OCI-LY1 (cell line): ENCODE measurements around the gene OR11G2.
"Not testable (repeated sequence)": the region's sequence is repeated elsewhere in the genome, so short reads cannot be mapped to it uniquely, and the experiment has no call there.

ENCODE experiments used
- H2AFZ ChIP-seq: fragments of 200-600 bp; sonication (generic), shearing (Covaris generic); 2 replicates; pipeline ENCODE4 v1.6.0; 2014; ENCODE audit warnings: antibody characterized with exemption, mild to moderate bottlenecking, low read length
- H3F3A ChIP-seq: fragments of 200-600 bp; sonication (generic), shearing (Covaris generic); 2 replicates; pipeline ENCODE4 v1.6.0; 2014; ENCODE audit warnings: mild to moderate bottlenecking, antibody characterized with exemption, low read length, moderate library complexity; ENCODE audit not compliant: insufficient read depth
- H3K27ac ChIP-seq: fragments of 200-600 bp; sonication (generic); 2 replicates; pipeline ENCODE4 v1.5.1; 2014; ENCODE audit warnings: low read length, mixed run types, mild to moderate bottlenecking, low read depth; ENCODE audit not compliant: poor library complexity, severe bottlenecking
- H3K27me3 ChIP-seq: fragments of 200-600 bp; sonication (generic); 2 replicates; pipeline ENCODE4 v1.6.0; 2014; ENCODE audit warnings: antibody characterized with exemption, mild to moderate bottlenecking, low read length, moderate library complexity; ENCODE audit not compliant: insufficient read depth
- H3K36me3 ChIP-seq: fragments of 200-600 bp; sonication (generic); 2 replicates; pipeline ENCODE4 v1.6.1; 2014; ENCODE audit warnings: mild to moderate bottlenecking, antibody characterized with exemption, low read length, moderate library complexity, mixed read lengths; ENCODE audit not compliant: insufficient read depth
- H3K4me1 ChIP-seq: fragments of 200-600 bp; sonication (generic); 2 replicates; pipeline ENCODE4 v1.5.1; 2014; ENCODE audit warnings: mild to moderate bottlenecking, low read length, moderate library complexity; ENCODE audit not compliant: insufficient read depth, severe bottlenecking
- H3K4me2 ChIP-seq: fragments of 200-600 bp; sonication (generic), shearing (Covaris generic); 2 replicates; pipeline ENCODE4 v1.6.1; 2014; ENCODE audit warnings: low read length
- H3K4me3 ChIP-seq: fragments of 200-600 bp; sonication (generic); 2 replicates; pipeline ENCODE4 v1.5.1; 2014; ENCODE audit warnings: low read length, low read depth, mild to moderate bottlenecking, mixed read lengths; ENCODE audit not compliant: poor library complexity, severe bottlenecking
- H3K79me2 ChIP-seq: fragments of 200-600 bp; shearing (Covaris generic); 2 replicates; pipeline ENCODE4 v1.6.1; 2016; ENCODE audit warnings: mixed run types, low read length, mixed read lengths; ENCODE audit not compliant: insufficient read depth
- H3K9ac ChIP-seq: fragments of 200-600 bp; sonication (generic), shearing (Covaris generic); 2 replicates; pipeline ENCODE4 v1.6.1; 2014; ENCODE audit warnings: mild to moderate bottlenecking, low read length, mixed read lengths
- H3K9me2 ChIP-seq: fragments of 200-600 bp; sonication (generic), shearing (Covaris generic); 2 replicates; pipeline ENCODE4 v1.6.1; 2014; ENCODE audit warnings: low read depth, mild to moderate bottlenecking, low read length, mixed read lengths
- H3K9me3 ChIP-seq: fragments of 200-600 bp; shearing (Covaris generic); 2 replicates; pipeline ENCODE4 v1.6.1; 2014; ENCODE audit warnings: low read length, mixed read lengths
- H4K20me1 ChIP-seq: fragments of 200-600 bp; sonication (generic), shearing (Covaris generic); 2 replicates; pipeline ENCODE4 v1.6.0; 2016; ENCODE audit warnings: mild to moderate bottlenecking, low read length; ENCODE audit not compliant: insufficient read depth
- CTCF ChIP-seq: fragments of 200-600 bp; sonication (generic), shearing (Covaris generic); IDR thresholded peaks from 2 replicates; pipeline ENCODE4 v1.5.1; 2017; ENCODE audit warnings: mild to moderate bottlenecking, antibody characterized with exemption, low read length, moderate library complexity, mixed read lengths
- EZH2 ChIP-seq: fragments of 200-600 bp; sonication (generic), shearing (Covaris generic); IDR thresholded peaks from 2 replicates; pipeline ENCODE4 v1.8.0; 2017; ENCODE audit warnings: borderline replicate concordance, mixed run types, mild to moderate bottlenecking, antibody characterized with exemption, low read length, moderate library complexity, mixed read lengths

Gene OR11G2

GRCh38 chr14:20209595-20209994, 18.9 kb downstream of the OR11G2 start:
- Histone ChIP-seq H3K27me3 (no peaks in the 10 kb centered on the region), H2AFZ (no peak overlapping the region), H3K9ac (no peak overlapping the region), H3K4me3 (no peak overlapping the region), H3F3A (no peaks in the 10 kb centered on the region), H3K4me2 (no peak overlapping the region), H3K36me3 (no peaks in the 10 kb centered on the region), H3K9me3 (no peaks in the 10 kb centered on the region; the same call in 1 of the 2 replicates), H3K4me1 (no peaks in the 10 kb centered on the region), H3K27ac (no peak overlapping the region), H3K79me2 (no peaks in the 10 kb centered on the region), H4K20me1 (no peaks in the 10 kb centered on the region), H3K9me2 (no peaks in the 10 kb centered on the region)
- TF ChIP-seq EZH2 = no peak
- TF ChIP-seq CTCF = no peak

- H3K27ac ChIP-seq, H3F3A ChIP-seq, H3K79me2 ChIP-seq, H3K36me3 ChIP-seq, H2AFZ ChIP-seq, H3K9me3 ChIP-seq, H3K4me3 ChIP-seq, H3K27me3 ChIP-seq, H4K20me1 ChIP-seq, H3K4me2 ChIP-seq, H3K4me1 ChIP-seq, H3K9ac ChIP-seq, H3K9me2 ChIP-seq: not testable (repeated sequence)
Measured at GRCh38 chr14:20212406-20212805, 21.7 kb downstream of the OR11G2 start.

GRCh38 chr14:20215196-20215595, 24.5 kb downstream of the OR11G2 start:
- Histone ChIP-seq H3K9ac (no peak overlapping the region), H2AFZ (no peak overlapping the region), H3K4me1 (no peaks in the 10 kb centered on the region), H3K9me2 (no peaks in the 10 kb centered on the region), H3K36me3 (no peaks in the 10 kb centered on the region), H3K9me3 (no peaks in the 10 kb centered on the region; the same call in 1 of the 2 replicates), H3K4me3 (no peak overlapping the region), H3F3A (no peaks in the 10 kb centered on the region), H3K79me2 (no peaks in the 10 kb centered on the region), H4K20me1 (no peaks in the 10 kb centered on the region), H3K4me2 (no peak overlapping the region), H3K27ac (no peak overlapping the region), H3K27me3 (no peaks in the 10 kb centered on the region)
- no peak for TF ChIP-seq CTCF
- TF ChIP-seq EZH2 = no peak

GRCh38 chr14:20219033-20219432, 28.3 kb downstream of the OR11G2 start:
- H3K79me2 ChIP-seq = no peaks in the 10 kb centered on the region
- no peaks in the 10 kb centered on the region for H4K20me1 ChIP-seq
- H3K4me2 ChIP-seq = no peak overlapping the region
- H3K4me1 ChIP-seq = no peaks in the 10 kb centered on the region
- no peak overlapping the region for H3K27ac ChIP-seq
- H3K27me3 ChIP-seq = no peaks in the 10 kb centered on the region
- H3K36me3 ChIP-seq = no peaks in the 10 kb centered on the region
- H2AFZ ChIP-seq = no peak overlapping the region
- TF ChIP-seq EZH2 = no peak
- no peak for TF ChIP-seq CTCF
- H3K4me3 ChIP-seq = no peak overlapping the region
- no peaks in the 10 kb centered on the region; the same call in 1 of the 2 replicates for H3K9me3 ChIP-seq
- no peaks in the 10 kb centered on the region for H3K9me2 ChIP-seq
- no peaks in the 10 kb centered on the region for H3F3A ChIP-seq
- no peak overlapping the region for H3K9ac ChIP-seq
